GM20000 (cell line): ENCODE measurements around the gene PHETA1.

Experiments used
- DNase-seq: peaks from one replicate; pipeline ENCODE4 v3.0.0; 2012; ENCODE audit warnings: low spot score
- TF ChIP-seq, protein P1 (sequence below): IDR thresholded peaks from 2 replicates; pipeline ENCODE4 v1.5.1; 2012; ENCODE audit warnings: mild to moderate bottlenecking, control low read depth; ENCODE audit errors: extremely low read depth, missing control alignments

The PHETA1 gene

GRCh38 chr12:111312708-111313107, 56.2 kb downstream of the PHETA1 start:
- TF ChIP-seq, protein P1, sequence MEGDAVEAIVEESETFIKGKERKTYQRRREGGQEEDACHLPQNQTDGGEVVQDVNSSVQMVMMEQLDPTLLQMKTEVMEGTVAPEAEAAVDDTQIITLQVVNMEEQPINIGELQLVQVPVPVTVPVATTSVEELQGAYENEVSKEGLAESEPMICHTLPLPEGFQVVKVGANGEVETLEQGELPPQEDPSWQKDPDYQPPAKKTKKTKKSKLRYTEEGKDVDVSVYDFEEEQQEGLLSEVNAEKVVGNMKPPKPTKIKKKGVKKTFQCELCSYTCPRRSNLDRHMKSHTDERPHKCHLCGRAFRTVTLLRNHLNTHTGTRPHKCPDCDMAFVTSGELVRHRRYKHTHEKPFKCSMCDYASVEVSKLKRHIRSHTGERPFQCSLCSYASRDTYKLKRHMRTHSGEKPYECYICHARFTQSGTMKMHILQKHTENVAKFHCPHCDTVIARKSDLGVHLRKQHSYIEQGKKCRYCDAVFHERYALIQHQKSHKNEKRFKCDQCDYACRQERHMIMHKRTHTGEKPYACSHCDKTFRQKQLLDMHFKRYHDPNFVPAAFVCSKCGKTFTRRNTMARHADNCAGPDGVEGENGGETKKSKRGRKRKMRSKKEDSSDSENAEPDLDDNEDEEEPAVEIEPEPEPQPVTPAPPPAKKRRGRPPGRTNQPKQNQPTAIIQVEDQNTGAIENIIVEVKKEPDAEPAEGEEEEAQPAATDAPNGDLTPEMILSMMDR = no peak
- DNase-seq = no peak

DNA sequence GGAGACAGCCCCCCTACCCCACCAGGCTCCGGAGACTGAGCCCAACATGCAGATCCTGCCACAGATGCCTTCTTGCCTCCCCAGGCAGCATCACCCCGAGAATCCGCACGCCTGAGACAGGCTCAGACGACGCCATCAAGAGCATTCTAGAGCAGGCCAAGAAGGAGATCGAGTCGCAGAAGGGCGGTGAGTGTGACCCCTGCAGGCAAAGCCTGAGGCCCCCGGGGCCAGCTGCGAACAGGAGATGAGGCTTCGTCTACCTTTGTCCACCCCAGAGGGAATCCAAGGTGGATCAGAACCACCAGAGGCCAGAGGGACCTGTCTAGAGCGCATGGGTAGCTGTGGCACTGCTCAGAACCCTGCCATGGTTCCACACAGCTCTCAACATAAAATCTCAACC, 56.9 kb downstream of the PHETA1 start:
- DNase-seq = no peak
- TF ChIP-seq, protein P1 = no peak

DNA sequence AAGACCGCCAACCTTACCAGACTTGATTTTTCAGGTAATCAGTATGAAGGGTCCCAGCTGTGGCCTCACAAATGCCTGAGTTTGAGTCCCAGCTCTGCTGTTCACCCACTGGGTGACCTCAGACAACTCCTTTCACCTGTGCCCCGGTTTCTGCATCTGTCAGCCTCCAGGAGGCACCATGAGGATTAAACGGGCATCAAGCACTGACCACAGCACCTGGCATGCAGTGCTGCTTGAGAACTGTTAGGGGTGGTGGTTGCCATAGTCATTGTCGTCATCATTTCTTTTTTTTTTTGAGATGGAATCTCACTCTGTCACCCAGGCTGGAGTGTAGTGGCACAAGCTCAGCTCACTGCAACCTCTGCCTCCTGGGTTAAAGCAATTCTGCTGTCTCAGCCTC, 57.9 kb downstream of the PHETA1 start:
- no peak for DNase-seq
- TF ChIP-seq, protein P1 = no peak
